GM12875 (cell line): ENCODE data around the gene MEF2B.

Experiments used
- H3K4me3 ChIP-seq: one replicate; pipeline ENCODE4 v1.5.1; 2011; ENCODE audit warnings: low read depth, low read length, control low read depth
- CTCF ChIP-seq: IDR thresholded peaks from 2 replicates; pipeline ENCODE4 v1.5.1; 2011; ENCODE audit warnings: low read depth, mild to moderate bottlenecking, control low read depth, inconsistent platforms, low read length, moderate library complexity, borderline replicate concordance; ENCODE audit not compliant: insufficient read depth

Gene MEF2B

GRCh38 chr19:19145684-19146608 is 24.1 kb downstream of the MEF2B start:
- TF ChIP-seq CTCF: peak; percentile 96
- H3K4me3 ChIP-seq: no peak overlapping the region

- no peak for TF ChIP-seq CTCF
- H3K4me3 ChIP-seq: no peak overlapping the region
These were observed 24.8 kb downstream of the MEF2B start for GRCh38 chr19:19145281-19145680.

GRCh38 chr19:19142347-19142746 is 27.7 kb downstream of the MEF2B start:
- no peak for TF ChIP-seq CTCF
- H3K4me3 ChIP-seq: no peak overlapping the region

- no peak for TF ChIP-seq CTCF
- no peak overlapping the region for H3K4me3 ChIP-seq
These were observed 29.6 kb downstream of the MEF2B start for GRCh38 chr19:19140476-19140875.

- no peak overlapping the region for H3K4me3 ChIP-seq
- no peak for TF ChIP-seq CTCF
These were observed 30.2 kb downstream of the MEF2B start for GRCh38 chr19:19139876-19140229.

- peak within 1 kb of the TSS; percentile 61 for H3K4me3 ChIP-seq
- TF ChIP-seq CTCF: no peak
These were observed 31.7 kb downstream of the MEF2B start, which contains the start of gene TMEM161A for GRCh38 chr19:19138109-19138981. Gene TMEM161A, minus strand, starts transcription at chr19:19138478. Its CDS starts 50 bp downstream, at chr19:19138428.
